GM18870 (cell line): Measurements from ENCODE around the gene BRI3BP.

Experiments
- ATAC-seq: cut with Tn5 transposase; IDR thresholded peaks from one replicate; pipeline ENCODE4 v1.9.1; 2021; ENCODE audit warnings: moderate library complexity; ENCODE audit not compliant: unreplicated experiment

Gene BRI3BP

GRCh38 chr12:124993626-124994436 is at the start of gene BRI3BP:
TSS of gene BRI3BP (plus strand) at chr12:124993645. CDS start at chr12:124993791, 146 bp downstream.
- ATAC-seq = peak; percentile 40

- ATAC-seq = no peak
Measured at GRCh38 chr12:124946447-124946793, 47.0 kb upstream of the BRI3BP start.

- no peak for ATAC-seq
Measured at GRCh38 chr12:124947013-124947412, 46.4 kb upstream of the BRI3BP start.

GRCh38 chr12:124947561-124948398 is 45.7 kb upstream of the BRI3BP start:
- no peak for ATAC-seq

GRCh38 chr12:124949066-124949465 is 44.4 kb upstream of the BRI3BP start:
- no peak for ATAC-seq

GRCh38 chr12:124949779-124950728 is 43.4 kb upstream of the BRI3BP start:
- ATAC-seq = no peak

GRCh38 chr12:124952295-124952694 is 41.1 kb upstream of the BRI3BP start:
- no peak for ATAC-seq

- ATAC-seq = no peak
Measured at GRCh38 chr12:124952801-124953200, 40.6 kb upstream of the BRI3BP start.

GRCh38 chr12:124953689-124954405 is 39.6 kb upstream of the BRI3BP start:
- ATAC-seq = no peak

- no peak for ATAC-seq
Measured at GRCh38 chr12:124954771-124955170, 38.7 kb upstream of the BRI3BP start.

GRCh38 chr12:124956571-124956970 is 36.9 kb upstream of the BRI3BP start:
- ATAC-seq = no peak

- ATAC-seq = no peak
Measured at GRCh38 chr12:124961055-124961454, 32.4 kb upstream of the BRI3BP start.

- no peak for ATAC-seq
Measured at GRCh38 chr12:124963211-124963610, 30.2 kb upstream of the BRI3BP start.

- no peak for ATAC-seq
Measured at GRCh38 chr12:124964251-124964650, 29.2 kb upstream of the BRI3BP start.

GRCh38 chr12:124964836-124965462 is 28.5 kb upstream of the BRI3BP start:
- ATAC-seq = no peak

GRCh38 chr12:124967016-124967739 is 26.3 kb upstream of the BRI3BP start:
- ATAC-seq = no peak

- ATAC-seq = no peak
Measured at GRCh38 chr12:124968656-124969055, 24.8 kb upstream of the BRI3BP start.

GRCh38 chr12:124970647-124971402 is 22.6 kb upstream of the BRI3BP start:
- no peak for ATAC-seq
